ENCODE data around the gene MYO9A.

DNA sequence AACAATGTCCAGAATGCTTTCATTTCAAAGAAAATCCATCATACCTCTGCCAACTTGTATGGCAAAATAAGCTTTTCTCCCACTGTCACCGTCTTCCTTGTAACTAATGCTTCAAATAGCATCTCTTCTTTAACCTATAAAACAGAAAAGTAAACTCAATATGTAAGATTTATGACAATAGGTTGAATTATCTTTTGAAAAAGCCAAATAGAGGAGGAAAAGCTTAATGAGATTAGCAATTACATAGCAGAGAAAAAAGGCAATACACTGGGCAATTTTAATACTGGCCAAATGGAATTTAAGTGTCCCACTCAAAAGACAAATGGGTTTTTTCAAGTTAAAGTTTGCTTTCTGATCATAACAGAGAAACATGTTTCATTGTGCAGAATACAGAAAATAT, 118.1 kb downstream of the MYO9A start:
- TF ChIP-seq, protein P1, sequence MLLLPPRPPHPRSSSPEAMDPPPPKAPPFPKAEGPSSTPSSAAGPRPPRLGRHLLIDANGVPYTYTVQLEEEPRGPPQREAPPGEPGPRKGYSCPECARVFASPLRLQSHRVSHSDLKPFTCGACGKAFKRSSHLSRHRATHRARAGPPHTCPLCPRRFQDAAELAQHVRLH (tag by site-specific recombination; IDR thresholded peaks at IDR 0.05), result no peak
- TF ChIP-seq, protein P2, sequence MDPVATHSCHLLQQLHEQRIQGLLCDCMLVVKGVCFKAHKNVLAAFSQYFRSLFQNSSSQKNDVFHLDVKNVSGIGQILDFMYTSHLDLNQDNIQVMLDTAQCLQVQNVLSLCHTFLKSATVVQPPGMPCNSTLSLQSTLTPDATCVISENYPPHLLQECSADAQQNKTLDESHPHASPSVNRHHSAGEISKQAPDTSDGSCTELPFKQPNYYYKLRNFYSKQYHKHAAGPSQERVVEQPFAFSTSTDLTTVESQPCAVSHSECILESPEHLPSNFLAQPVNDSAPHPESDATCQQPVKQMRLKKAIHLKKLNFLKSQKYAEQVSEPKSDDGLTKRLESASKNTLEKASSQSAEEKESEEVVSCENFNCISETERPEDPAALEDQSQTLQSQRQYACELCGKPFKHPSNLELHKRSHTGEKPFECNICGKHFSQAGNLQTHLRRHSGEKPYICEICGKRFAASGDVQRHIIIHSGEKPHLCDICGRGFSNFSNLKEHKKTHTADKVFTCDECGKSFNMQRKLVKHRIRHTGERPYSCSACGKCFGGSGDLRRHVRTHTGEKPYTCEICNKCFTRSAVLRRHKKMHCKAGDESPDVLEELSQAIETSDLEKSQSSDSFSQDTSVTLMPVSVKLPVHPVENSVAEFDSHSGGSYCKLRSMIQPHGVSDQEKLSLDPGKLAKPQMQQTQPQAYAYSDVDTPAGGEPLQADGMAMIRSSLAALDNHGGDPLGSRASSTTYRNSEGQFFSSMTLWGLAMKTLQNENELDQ (tag by site-specific recombination; IDR thresholded peaks at IDR 0.05; ENCODE audit: low read depth), result no peak
- no peak for TF ChIP-seq ZBTB48 (tag by site-specific recombination; IDR thresholded peaks at IDR 0.05)
- TF ChIP-seq, protein P3, sequence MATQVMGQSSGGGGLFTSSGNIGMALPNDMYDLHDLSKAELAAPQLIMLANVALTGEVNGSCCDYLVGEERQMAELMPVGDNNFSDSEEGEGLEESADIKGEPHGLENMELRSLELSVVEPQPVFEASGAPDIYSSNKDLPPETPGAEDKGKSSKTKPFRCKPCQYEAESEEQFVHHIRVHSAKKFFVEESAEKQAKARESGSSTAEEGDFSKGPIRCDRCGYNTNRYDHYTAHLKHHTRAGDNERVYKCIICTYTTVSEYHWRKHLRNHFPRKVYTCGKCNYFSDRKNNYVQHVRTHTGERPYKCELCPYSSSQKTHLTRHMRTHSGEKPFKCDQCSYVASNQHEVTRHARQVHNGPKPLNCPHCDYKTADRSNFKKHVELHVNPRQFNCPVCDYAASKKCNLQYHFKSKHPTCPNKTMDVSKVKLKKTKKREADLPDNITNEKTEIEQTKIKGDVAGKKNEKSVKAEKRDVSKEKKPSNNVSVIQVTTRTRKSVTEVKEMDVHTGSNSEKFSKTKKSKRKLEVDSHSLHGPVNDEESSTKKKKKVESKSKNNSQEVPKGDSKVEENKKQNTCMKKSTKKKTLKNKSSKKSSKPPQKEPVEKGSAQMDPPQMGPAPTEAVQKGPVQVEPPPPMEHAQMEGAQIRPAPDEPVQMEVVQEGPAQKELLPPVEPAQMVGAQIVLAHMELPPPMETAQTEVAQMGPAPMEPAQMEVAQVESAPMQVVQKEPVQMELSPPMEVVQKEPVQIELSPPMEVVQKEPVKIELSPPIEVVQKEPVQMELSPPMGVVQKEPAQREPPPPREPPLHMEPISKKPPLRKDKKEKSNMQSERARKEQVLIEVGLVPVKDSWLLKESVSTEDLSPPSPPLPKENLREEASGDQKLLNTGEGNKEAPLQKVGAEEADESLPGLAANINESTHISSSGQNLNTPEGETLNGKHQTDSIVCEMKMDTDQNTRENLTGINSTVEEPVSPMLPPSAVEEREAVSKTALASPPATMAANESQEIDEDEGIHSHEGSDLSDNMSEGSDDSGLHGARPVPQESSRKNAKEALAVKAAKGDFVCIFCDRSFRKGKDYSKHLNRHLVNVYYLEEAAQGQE (tag by site-specific recombination; IDR thresholded peaks at IDR 0.05), result no peak
- TF ChIP-seq ZFP69B (tag by site-specific recombination; IDR thresholded peaks at IDR 0.05), result no peak
- TF ChIP-seq, protein P4, sequence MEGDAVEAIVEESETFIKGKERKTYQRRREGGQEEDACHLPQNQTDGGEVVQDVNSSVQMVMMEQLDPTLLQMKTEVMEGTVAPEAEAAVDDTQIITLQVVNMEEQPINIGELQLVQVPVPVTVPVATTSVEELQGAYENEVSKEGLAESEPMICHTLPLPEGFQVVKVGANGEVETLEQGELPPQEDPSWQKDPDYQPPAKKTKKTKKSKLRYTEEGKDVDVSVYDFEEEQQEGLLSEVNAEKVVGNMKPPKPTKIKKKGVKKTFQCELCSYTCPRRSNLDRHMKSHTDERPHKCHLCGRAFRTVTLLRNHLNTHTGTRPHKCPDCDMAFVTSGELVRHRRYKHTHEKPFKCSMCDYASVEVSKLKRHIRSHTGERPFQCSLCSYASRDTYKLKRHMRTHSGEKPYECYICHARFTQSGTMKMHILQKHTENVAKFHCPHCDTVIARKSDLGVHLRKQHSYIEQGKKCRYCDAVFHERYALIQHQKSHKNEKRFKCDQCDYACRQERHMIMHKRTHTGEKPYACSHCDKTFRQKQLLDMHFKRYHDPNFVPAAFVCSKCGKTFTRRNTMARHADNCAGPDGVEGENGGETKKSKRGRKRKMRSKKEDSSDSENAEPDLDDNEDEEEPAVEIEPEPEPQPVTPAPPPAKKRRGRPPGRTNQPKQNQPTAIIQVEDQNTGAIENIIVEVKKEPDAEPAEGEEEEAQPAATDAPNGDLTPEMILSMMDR (tag by site-specific recombination; IDR thresholded peaks at IDR 0.05), result no peak
